NOMO-1 treated with dmso at 0.1 percent for 144 hours (cell line): ENCODE data around the gene VSIG2.

Experiments
- DNase-seq: peaks from one replicate; lab custom pipeline; 2025; ENCODE audit not compliant: unreplicated experiment; lab: John Stamatoyannopoulos, UW

The VSIG2 gene

DNA sequence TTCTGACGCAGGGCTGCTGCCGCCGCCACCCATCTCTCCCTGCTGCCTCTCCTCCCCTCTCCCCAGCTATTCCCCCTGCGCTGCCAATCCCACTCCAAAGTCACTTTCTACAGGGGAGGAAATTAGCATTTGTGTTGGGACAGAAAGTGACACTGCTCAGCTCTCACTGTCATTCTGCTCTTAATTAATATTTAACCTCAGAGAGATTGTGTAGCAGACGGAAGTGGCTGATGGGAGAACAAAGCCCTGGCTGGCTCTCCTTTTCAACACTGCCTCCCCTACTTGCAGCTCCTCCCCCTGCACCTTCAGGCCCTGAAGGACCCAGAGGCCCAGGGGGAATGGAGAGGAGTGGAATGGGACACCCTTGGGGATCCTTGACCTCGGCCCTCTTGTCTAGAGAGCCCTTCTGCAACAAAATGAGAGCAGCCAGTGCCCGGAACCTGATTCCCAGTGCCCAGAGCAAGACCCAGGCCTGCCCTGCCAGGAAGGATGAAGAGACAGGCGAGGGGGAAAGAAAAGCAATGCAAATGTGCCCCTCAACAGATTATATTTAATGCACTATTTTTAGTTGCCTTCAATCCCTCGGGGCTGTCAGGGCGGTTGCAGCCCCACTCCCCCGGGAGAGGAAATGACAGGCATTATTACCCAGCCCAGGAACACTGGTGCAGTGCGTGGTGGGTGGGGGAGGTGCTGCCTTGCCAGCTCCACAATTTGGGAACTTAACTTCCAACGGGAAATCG is 26.9 kb downstream of the VSIG2 start:
- no peak for DNase-seq

DNA sequence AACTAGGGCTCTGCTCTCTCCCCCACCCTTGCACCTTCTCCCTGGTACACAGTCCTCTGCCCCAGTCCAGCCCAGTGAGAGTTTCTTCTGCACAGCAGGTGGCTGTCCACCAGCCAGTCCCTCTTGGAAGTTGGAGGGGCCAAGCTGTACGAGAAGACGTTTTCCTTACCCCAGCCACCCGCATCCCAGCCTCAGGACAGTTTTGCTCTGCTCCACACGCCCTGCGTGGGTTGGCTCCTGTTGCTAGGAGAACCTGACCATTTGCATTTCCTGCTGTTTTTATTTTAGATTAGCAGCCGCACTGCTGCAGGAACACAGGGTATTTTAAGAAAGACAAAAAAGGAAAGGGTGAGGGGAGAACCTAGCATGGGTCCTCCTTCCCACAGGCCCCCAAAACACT is 29.9 kb downstream of the VSIG2 start:
- no peak for DNase-seq

DNA sequence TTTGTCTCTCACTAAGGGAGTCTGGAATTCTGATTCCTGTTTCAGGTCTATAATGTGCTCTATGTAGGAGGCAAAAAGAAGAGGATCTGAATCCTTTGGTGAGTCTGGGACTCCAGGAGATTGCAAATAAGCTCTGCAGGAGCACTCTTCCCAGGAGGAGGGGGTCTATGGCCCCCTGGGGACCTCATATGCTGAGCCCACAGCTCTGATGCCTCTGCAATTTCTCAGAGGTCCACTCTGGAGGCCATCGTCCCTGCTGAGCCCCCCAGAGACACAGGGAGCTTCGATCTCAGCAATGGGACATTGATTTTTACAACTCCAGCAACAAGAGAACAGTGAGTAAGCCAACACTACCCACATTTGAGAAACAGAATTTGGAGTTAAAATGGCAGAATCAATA is 32.5 kb downstream of the VSIG2 start:
- no peak for DNase-seq

DNA sequence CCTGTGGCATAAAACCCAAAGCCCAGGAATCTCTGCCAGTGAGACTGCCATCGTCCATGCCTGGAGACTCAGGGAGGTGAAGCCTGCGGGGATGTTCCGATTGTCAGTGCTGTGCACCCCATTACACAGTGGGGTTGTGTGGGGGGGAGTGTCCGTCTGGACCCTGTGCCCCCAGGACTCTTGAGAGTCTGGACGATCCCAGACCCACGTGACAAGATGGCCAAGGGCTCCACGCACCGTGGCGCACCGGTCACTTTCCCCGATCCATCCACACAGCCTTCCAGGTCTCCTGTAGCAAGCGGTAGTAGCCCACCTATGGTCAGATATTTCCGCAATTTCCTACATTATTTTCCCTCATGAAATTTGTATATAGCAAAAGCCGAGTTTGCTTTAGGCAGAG is 33.3 kb downstream of the VSIG2 start:
- no peak for DNase-seq

DNA sequence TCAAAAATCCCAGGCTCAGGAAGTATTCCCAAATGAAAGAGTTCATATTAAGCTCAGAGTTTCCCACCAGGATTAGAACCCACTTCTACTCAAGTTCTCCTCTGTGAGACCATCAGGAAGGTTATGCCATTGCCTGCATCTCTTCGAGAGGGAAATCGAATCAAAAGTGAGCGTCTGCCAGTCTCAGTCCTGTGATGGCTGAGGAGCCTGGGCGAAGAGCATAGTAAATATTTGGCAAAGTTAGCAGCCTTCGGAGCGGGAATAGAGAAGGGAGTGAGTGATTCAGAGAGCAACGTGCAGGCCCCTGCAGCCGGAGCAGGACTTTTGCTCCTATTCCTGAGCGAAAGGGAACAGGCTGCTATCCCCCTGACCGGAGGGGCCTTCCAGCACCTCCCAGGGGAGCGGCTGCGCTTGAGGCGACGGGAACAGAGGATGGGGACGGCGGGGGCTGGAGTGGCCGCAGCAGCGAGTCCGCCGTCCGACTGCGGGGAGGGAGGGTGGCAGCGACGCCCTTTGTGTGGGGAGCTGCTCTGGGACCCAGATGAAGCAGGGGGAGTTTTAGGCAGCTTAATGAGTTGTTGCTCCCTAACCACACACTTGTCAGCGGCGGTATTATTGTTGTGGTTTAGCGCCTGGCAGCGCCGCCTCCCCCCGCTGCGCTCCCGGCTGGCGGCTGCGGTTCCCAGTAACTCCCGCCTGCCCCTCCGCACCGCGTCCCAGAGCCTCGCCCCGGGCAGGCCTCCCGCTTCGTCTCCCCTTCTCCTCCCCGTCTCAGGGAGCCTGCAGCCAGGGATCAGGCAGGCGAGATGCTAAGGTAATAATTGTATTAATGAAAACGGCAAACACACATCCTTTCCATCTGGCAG is 34.0 kb downstream of the VSIG2 start:
- no peak for DNase-seq

DNA sequence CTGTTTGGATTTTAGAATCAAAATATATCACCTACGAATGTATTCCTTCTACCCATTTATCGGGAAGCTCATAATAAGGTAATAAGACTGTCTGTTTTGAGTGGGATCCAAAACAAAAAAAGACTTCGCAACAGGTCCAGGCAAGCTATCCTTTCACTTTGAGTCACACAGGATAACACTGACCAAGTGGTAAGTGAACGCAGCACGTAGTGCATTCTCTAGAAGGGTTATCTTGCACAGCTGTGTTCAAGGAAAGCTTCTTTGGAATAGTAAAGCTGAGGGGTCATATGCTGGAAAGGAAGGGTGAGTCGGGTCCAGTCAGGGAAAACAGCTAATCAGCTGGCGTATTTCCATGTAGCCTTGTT is 34.7 kb downstream of the VSIG2 start:
- no peak for DNase-seq

DNA sequence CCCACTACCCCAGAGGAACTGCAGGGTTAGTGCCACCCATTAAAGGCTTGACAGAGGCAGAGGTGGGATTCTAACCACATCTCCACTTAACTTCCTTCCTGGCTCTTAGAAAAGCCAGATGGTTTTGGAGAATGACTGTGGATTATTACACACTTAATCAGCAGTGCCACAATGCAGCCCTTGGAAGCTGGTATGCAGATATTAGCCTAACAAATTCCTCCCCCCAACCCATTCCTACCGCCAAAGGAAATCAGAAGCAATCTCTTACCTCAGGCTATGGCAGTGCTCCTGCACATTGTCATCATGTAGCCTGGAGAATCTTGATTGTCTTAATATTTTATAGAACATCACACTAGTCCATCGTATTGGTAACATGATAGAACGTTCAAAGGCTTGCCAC is 35.5 kb downstream of the VSIG2 start:
- DNase-seq, result no peak

DNA sequence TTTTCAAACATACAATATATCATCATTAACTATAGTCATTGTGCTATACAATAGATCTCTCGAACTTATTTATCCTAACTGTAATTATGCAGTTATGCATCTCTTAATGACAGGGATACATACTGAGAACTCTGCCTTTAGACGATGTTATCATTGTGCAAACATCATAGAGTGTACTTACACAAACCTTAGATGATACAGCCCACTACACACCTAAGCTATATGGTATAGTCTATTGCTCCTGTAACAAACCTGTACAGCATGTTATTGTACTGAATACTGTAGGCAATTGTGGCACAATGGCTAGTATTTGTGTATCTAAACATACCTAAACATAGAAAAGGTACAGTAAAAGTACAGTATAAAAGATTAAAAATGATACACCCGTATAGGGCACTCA is 39.7 kb downstream of the VSIG2 start:
- no peak for DNase-seq

DNA sequence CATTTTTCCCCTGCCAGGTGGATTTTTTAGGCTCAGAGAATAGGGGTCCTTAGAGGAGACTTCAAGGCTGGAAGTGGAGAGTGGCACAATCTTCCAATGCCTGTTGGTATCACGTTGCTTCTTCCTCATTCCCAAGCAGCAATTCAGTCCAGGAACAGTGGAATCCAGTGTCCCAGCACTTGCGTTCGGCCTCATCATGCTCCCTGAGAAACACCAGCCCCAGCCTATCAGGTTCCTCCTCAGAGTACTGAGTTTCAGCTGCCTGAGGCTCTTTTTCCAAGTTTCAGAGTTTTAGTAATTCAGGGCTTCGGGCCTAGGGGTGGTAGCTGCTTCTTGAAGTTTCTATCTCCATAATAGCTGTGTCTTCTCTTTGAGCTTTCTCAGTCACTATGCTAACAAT is 44.2 kb downstream of the VSIG2 start:
- DNase-seq, result no peak

DNA sequence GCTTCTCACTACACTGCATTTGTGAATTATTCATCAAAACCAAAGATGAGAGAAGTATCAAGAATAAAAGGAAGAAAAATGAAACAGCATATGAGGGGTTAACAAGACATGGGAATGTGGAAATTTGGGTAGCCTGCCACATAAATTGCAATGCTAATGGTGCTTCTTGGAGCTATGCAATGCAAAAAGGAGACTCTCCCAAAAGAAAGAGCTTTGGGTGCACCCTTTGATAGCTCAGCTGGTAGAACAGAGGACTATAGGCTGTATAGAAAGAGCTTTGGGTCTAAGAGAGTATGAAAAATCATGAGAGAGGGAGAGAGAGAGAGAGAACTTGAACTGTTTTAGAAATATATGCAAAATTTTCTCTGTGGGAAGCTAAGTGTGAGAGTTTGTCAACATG is 52.0 kb downstream of the VSIG2 start:
- no peak for DNase-seq

DNA sequence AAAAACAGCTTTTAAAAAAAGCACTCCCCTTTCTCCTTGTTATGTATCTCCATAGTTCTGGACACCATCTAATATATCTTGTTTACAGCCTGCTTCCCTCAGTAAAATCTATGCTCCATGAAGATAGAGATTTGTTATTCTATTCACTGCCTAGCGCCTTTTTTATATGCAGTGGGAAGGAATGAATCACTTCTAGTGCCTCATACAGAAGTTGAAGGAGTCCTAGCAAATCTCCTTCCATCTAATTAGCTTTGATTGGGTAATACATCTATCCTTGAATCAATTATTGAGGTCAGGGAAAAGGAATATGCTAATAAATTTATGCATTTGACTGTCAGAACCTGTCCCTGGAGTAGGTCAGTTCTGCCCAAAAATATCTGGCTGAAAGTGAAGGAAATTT is 52.5 kb downstream of the VSIG2 start:
- no peak for DNase-seq
